Measurements from ENCODE around the gene SH3RF1.
"Not testable (repeated sequence)": the region's sequence is repeated elsewhere in the genome, so short reads cannot be mapped to it uniquely, and the experiment has no call there.

Gene SH3RF1

DNA sequence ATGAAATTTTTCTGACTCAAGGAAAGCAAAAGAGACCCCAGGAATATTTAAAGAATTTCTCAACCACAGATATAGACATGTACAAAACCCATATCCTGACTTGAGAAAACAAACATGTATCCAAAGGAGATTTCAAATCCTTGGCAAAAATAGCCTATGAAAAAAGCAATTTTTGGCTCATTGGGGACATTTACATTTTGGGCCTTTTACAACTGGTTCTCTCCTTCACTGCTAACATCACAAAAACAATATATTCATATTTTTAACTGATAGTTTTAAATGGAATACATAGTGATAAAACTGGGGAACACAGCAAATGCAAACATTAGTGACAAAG, 65.0 kb downstream of the SH3RF1 start:
- no peak overlapping the region for H3K27ac ChIP-seq (ENCODE audit: low read length)
- no peak overlapping the region for H3K4me3 ChIP-seq (ENCODE audit: low read length)
- no peak overlapping the region for H2AFZ ChIP-seq (ENCODE audit: low read depth, low read length)
- H4K20me1 ChIP-seq (ENCODE audit: insufficient read depth, low read length): no peaks in the 10 kb centered on the region
- H3K79me2 ChIP-seq (ENCODE audit: low read length): no peaks in the 10 kb centered on the region
- H3K9ac ChIP-seq (ENCODE audit: low read length): no peak overlapping the region
- H3K36me3 ChIP-seq (replicated peaks; ENCODE audit: low read depth, low read length): no peaks in the 10 kb centered on the region
- peaks cover 9% of the 10 kb centered on the region for H3K4me1 ChIP-seq (ENCODE audit: low read length)
- no peak overlapping the region for H3K4me2 ChIP-seq (ENCODE audit: low read length)
- H3K27me3 ChIP-seq (ENCODE audit: low read depth, low read length): no peaks in the 10 kb centered on the region
- TF ChIP-seq, protein P1, sequence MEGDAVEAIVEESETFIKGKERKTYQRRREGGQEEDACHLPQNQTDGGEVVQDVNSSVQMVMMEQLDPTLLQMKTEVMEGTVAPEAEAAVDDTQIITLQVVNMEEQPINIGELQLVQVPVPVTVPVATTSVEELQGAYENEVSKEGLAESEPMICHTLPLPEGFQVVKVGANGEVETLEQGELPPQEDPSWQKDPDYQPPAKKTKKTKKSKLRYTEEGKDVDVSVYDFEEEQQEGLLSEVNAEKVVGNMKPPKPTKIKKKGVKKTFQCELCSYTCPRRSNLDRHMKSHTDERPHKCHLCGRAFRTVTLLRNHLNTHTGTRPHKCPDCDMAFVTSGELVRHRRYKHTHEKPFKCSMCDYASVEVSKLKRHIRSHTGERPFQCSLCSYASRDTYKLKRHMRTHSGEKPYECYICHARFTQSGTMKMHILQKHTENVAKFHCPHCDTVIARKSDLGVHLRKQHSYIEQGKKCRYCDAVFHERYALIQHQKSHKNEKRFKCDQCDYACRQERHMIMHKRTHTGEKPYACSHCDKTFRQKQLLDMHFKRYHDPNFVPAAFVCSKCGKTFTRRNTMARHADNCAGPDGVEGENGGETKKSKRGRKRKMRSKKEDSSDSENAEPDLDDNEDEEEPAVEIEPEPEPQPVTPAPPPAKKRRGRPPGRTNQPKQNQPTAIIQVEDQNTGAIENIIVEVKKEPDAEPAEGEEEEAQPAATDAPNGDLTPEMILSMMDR (IDR thresholded peaks at IDR 0.05; ENCODE audit: low read depth, low read length): no peak
- no peak for TF ChIP-seq EZH2phosphoT487 (IDR thresholded peaks at IDR 0.05; ENCODE audit: low read depth)
- no peaks in the 10 kb centered on the region for H3K9me3 ChIP-seq (ENCODE audit: insufficient read depth, low read length)

DNA sequence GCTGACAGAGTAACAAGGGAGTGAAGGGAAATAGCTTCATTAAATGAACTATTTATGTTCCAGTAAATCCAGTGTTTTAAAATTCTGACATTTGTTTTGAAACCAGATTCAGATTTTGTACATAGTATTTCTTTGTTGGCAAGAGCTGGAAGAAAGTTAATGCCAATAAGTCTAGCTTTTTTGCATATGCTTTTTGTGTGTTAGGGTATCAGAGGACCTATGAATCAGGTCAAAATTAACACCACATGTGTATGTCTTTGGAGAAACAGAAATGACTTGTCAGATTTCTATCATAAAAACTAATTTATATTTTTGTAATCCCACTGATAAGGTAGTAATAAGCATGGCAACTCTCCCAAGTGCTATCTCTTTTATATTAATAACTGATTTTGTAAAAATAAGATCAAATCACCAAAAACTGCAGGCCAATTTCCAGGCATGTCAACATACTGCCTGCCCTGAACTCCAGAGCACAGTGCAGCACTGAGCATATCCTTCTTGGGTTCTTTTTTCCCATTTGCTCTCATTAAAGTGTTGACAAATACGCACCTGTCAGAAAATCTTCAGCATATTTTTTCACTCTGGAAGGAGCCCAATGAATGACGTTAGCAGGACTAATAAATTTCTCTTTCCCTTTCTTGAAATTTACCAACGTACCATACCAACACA, 65.5 kb downstream of the SH3RF1 start:
- TF ChIP-seq, protein P1 (IDR thresholded peaks at IDR 0.05; ENCODE audit: low read depth, low read length): no peak
- TF ChIP-seq EZH2phosphoT487 (IDR thresholded peaks at IDR 0.05; ENCODE audit: low read depth): no peak
- Histone ChIP-seq H3K9me3 (ENCODE audit: insufficient read depth, low read length) (no peaks in the 10 kb centered on the region), H3K4me2 (ENCODE audit: low read length) (no peak overlapping the region), H3K27me3 (ENCODE audit: low read depth, low read length) (no peaks in the 10 kb centered on the region), H3K79me2 (ENCODE audit: low read length) (no peaks in the 10 kb centered on the region), H3K36me3 (replicated peaks; ENCODE audit: low read depth, low read length) (no peaks in the 10 kb centered on the region), H3K9ac (ENCODE audit: low read length) (no peak overlapping the region), H4K20me1 (ENCODE audit: insufficient read depth, low read length) (no peaks in the 10 kb centered on the region), H3K27ac (ENCODE audit: low read length) (no peak overlapping the region), H2AFZ (ENCODE audit: low read depth, low read length) (no peak overlapping the region), H3K4me3 (ENCODE audit: low read length) (no peak overlapping the region), H3K4me1 (ENCODE audit: low read length) (peaks cover 4% of the 10 kb centered on the region)

DNA sequence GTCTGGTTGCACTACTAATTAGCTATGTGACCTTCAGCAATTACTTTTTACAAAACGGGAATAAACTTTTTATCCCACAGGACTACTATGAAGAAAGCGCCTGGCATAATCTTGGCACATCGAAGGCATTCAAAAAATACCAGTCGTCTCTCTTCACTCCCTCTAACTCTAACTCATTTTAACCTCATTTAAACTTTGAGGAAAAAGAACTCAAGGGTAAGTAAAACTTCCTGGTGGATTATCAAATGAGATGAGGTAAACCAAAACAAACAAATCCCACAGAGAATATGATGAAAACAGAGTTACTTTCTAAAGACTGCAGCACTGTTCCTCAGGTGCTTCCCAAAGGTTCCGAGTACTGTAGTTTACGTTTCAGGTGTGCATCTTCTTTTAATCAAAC, 66.9 kb downstream of the SH3RF1 start:
- no peaks in the 10 kb centered on the region for H3K79me2 ChIP-seq (ENCODE audit: low read length)

DNA sequence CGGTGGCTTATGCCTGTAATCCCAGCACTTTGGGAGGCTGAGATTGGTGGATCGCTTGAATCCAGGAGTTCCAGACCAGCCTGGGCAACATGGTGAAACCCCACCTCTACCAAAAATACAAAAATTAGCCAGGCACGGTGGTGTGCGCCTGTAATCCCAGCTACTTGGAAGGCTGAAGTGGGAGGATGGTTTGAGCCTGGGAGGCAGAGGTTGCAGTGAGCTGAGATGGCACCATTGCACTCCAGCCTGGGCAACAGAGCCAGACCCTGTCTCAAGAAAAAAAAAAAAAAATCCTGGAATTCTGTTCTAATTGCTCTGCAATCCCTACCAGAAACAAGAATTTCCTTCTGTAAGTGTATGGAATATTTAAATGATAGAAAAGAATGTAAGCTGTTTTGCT, 67.5 kb downstream of the SH3RF1 start:
- H3K9ac ChIP-seq (ENCODE audit: low read length); H3K27ac ChIP-seq (ENCODE audit: low read length); H3K4me3 ChIP-seq (ENCODE audit: low read length); H3K4me2 ChIP-seq (ENCODE audit: low read length); H3K79me2 ChIP-seq (ENCODE audit: low read length); H3K27me3 ChIP-seq (ENCODE audit: low read depth, low read length); H3K9me3 ChIP-seq (ENCODE audit: insufficient read depth, low read length); H3K4me1 ChIP-seq (ENCODE audit: low read length); H3K36me3 ChIP-seq (replicated peaks; ENCODE audit: low read depth, low read length); H4K20me1 ChIP-seq (ENCODE audit: insufficient read depth, low read length); H2AFZ ChIP-seq (ENCODE audit: low read depth, low read length): not testable (repeated sequence)

More for the DNA sequence above, 66.9 kb downstream of the SH3RF1 start:
- H3K27ac ChIP-seq (ENCODE audit: low read length): no peak overlapping the region
- no peak overlapping the region for H3K4me3 ChIP-seq (ENCODE audit: low read length)
- no peak overlapping the region for H3K4me2 ChIP-seq (ENCODE audit: low read length)
- no peak for TF ChIP-seq EZH2phosphoT487 (IDR thresholded peaks at IDR 0.05; ENCODE audit: low read depth)
- no peak overlapping the region for H3K9ac ChIP-seq (ENCODE audit: low read length)
- no peaks in the 10 kb centered on the region for H3K27me3 ChIP-seq (ENCODE audit: low read depth, low read length)
- no peaks in the 10 kb centered on the region for H3K4me1 ChIP-seq (ENCODE audit: low read length)
- H3K36me3 ChIP-seq (replicated peaks; ENCODE audit: low read depth, low read length): no peaks in the 10 kb centered on the region
- no peaks in the 10 kb centered on the region for H3K9me3 ChIP-seq (ENCODE audit: insufficient read depth, low read length)
- no peak overlapping the region for H2AFZ ChIP-seq (ENCODE audit: low read depth, low read length)
- H4K20me1 ChIP-seq (ENCODE audit: insufficient read depth, low read length): no peaks in the 10 kb centered on the region

DNA sequence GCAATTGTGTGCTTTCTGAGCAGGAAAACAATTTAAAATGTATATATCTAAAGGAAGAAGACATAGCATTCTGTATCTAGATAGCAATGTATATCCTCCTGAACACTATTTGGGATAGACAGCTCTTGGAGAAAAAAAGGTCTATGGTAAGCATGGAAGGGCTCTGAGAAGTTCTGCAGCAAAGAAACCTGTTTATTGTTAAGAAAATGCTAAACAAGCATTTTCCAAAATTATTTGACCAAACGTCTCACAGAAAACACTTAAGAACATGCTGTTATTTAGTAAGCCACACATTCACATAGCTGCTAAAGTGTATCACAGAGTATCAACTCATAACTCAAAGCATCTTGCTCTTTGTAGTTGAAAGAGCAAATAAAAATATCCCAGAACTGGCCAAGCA, 67.9 kb downstream of the SH3RF1 start:
- no peaks in the 10 kb centered on the region for H3K79me2 ChIP-seq (ENCODE audit: low read length)
- no peaks in the 10 kb centered on the region for H3K36me3 ChIP-seq (replicated peaks; ENCODE audit: low read depth, low read length)
- no peaks in the 10 kb centered on the region for H3K9me3 ChIP-seq (ENCODE audit: insufficient read depth, low read length)
- H3K27ac ChIP-seq (ENCODE audit: low read length): no peak overlapping the region
- no peak overlapping the region for H3K4me2 ChIP-seq (ENCODE audit: low read length)
- no peaks in the 10 kb centered on the region for H3K27me3 ChIP-seq (ENCODE audit: low read depth, low read length)
- H3K9ac ChIP-seq (ENCODE audit: low read length): no peak overlapping the region
- no peaks in the 10 kb centered on the region for H4K20me1 ChIP-seq (ENCODE audit: insufficient read depth, low read length)
- TF ChIP-seq, protein P1 (IDR thresholded peaks at IDR 0.05; ENCODE audit: low read depth, low read length): no peak
- no peak for TF ChIP-seq EZH2phosphoT487 (IDR thresholded peaks at IDR 0.05; ENCODE audit: low read depth)
- H3K4me1 ChIP-seq (ENCODE audit: low read length): no peaks in the 10 kb centered on the region
- no peak overlapping the region for H3K4me3 ChIP-seq (ENCODE audit: low read length)
- H2AFZ ChIP-seq (ENCODE audit: low read depth, low read length): no peak overlapping the region
